ENCODE results near the gene TCF4.

- TF ChIP-seq EP300 (IDR thresholded peaks at IDR 0.05), result no peak
- TF ChIP-seq, protein P1, sequence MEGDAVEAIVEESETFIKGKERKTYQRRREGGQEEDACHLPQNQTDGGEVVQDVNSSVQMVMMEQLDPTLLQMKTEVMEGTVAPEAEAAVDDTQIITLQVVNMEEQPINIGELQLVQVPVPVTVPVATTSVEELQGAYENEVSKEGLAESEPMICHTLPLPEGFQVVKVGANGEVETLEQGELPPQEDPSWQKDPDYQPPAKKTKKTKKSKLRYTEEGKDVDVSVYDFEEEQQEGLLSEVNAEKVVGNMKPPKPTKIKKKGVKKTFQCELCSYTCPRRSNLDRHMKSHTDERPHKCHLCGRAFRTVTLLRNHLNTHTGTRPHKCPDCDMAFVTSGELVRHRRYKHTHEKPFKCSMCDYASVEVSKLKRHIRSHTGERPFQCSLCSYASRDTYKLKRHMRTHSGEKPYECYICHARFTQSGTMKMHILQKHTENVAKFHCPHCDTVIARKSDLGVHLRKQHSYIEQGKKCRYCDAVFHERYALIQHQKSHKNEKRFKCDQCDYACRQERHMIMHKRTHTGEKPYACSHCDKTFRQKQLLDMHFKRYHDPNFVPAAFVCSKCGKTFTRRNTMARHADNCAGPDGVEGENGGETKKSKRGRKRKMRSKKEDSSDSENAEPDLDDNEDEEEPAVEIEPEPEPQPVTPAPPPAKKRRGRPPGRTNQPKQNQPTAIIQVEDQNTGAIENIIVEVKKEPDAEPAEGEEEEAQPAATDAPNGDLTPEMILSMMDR (IDR thresholded peaks at IDR 0.05), result no peak
- no peak for TF ChIP-seq POLR2AphosphoS5 (IDR thresholded peaks at IDR 0.05)
Observed at GRCh38 chr18:55566456-55566935, 21.5 kb downstream of the TCF4 start.

All from sigmoid colon (tissue), 4 donors.